Spleen (tissue), 11 donors: ENCODE measurements around the gene MAST2. TPM values are rescaled to one million over a fixed set of nuclear protein-coding genes. Genes with fewer than 3 reads are reported as not detected.
"Not testable (repeated sequence)": the region's sequence is repeated elsewhere in the genome, so short reads cannot be mapped to it uniquely, and the experiment has no call there.

Experiments used
- DNase-seq: peaks from one replicate; pipeline ENCODE4 v3.0.0-alpha.2; 2020
- H3K27ac ChIP-seq, 8 donors: fragments of 200-600 bp; sonication (generic) in 7 of 8; 1 replicate in 4 of 8; 2 replicates in 4 of 8; pipeline versions ENCODE4 v1.5.0 to v1.8.0; 2016 to 2021; ENCODE audit warnings: inconsistent platforms in 4 of 8, mild to moderate bottlenecking in 4 of 8, moderate library complexity in 1 of 8
- H3K27me3 ChIP-seq, 7 donors: fragments of 200-600 bp; sonication (generic) in 6 of 7; replicated peaks in 1 of 7; 1 replicate in 4 of 7; 2 replicates in 3 of 7; pipeline versions ENCODE4 v1.5.0 to v1.8.0; 2016 to 2021; ENCODE audit warnings: inconsistent platforms in 3 of 7, mild to moderate bottlenecking in 1 of 7
- H3K36me3 ChIP-seq, 6 donors: fragments of 200-600 bp; sonication (generic) in 5 of 6; 1 replicate in 4 of 6; 2 replicates in 2 of 6; pipeline versions ENCODE4 v1.5.0 to v1.8.0; 2016 to 2021; ENCODE audit warnings: inconsistent platforms in 2 of 6
- H3K4me1 ChIP-seq, 6 donors: fragments of 200-600 bp; sonication (generic) in 5 of 6; 1 replicate in 3 of 6; 2 replicates in 3 of 6; pipeline versions ENCODE4 v1.5.0 to v1.8.0; 2016 to 2021; ENCODE audit warnings: inconsistent platforms in 3 of 6
- H3K4me3 ChIP-seq, 8 donors: fragments of 200-600 bp; sonication (generic) in 7 of 8; 1 replicate in 4 of 8; 2 replicates in 4 of 8; pipeline versions ENCODE4 v1.5.0 to v1.8.0; 2016 to 2021; ENCODE audit warnings: inconsistent platforms in 4 of 8, mild to moderate bottlenecking in 4 of 8, moderate library complexity in 2 of 8
- H3K9me3 ChIP-seq, 8 donors: fragments of 200-600 bp; sonication (generic) in 7 of 8; 1 replicate in 4 of 8; 2 replicates in 4 of 8; pipeline versions ENCODE4 v1.5.0 to v1.8.0; 2016 to 2021; ENCODE audit warnings: inconsistent platforms in 4 of 8
- POLR2A ChIP-seq, 3 donors: fragments of 450-650 bp; IDR thresholded peaks; one replicate each; pipeline ENCODE4 v1.5.1; 2017; ENCODE audit warnings: antibody characterized with exemption in 3 of 3, mild to moderate bottlenecking in 1 of 3
- POLR2AphosphoS5 ChIP-seq, 3 donors: sonication (generic); formaldehyde crosslinking; IDR thresholded peaks; one replicate each; pipeline ENCODE4 v1.5.1; 2017; ENCODE audit warnings: antibody characterized with exemption in 3 of 3
- WGBS, 5 donors: extraction: QIAGEN DNeasy Blood & Tissue Kit in 3 of 5; methylation state at CpG; one replicate each; pipeline versions ENCODE4 v1.1.5 to v1.1.7; 2013 to 2018; 5-methylcytosine and 5-hydroxymethylcytosine counted together
- intact Hi-C: fragments of 100-400 bp; cut with DNase I; formaldehyde crosslinking; loops from one replicate; pipeline ENCODE4 v1.15.0; 2023; ENCODE audit warnings: low total_unique reads
- polyA plus RNA-seq, 3 donors: library from polyadenylated mRNA; stranded (reverse); fragments of 200-250 nt; gene quantifications; one replicate each; pipeline ENCODE4 v1.2.1, GENCODE V29; 2013
- total RNA-seq, 7 donors: library from RNA; depleted of rRNA in 3 of 7; stranded (reverse); fragments of >200 nt in 3 of 7; fragmentation: NEBNext Ultra II Directional in 4 of 7; extraction: Animal tissue kit (Norgen Biotek cat#: 25700) in 4 of 7; gene quantifications; one replicate each; pipeline versions ENCODE4 v1.1.0 to v1.2.1, GENCODE V29; 2016 to 2021
- TF ChIP-seq, protein P1 (sequence below), 11 experiments: fragments of 200-600 bp in 7 of 11; fragments of 450-650 bp in 4 of 11; sonication (generic) in 4 of 11; IDR thresholded peaks in 8 of 11; conservative IDR thresholded peaks in 3 of 11; 1 replicate in 7 of 11; 2 replicates in 4 of 11; pipeline versions ENCODE4 v1.4.0 to v1.8.0; 2016 to 2021; ENCODE audit warnings: antibody characterized with exemption in 11 of 11, inconsistent platforms in 4 of 11, mild to moderate bottlenecking in 1 of 11
- donor health status: healthy with polysubstance abuse.
- donor health status: DM: no; HTN: no; CAD: no; lungs with moderate emphysema.
- donor health status: DM: no; HTN: no; CAD: no.
- donor health status: Bipolar disorder and iron deficiency.
- donor health status: healthy.
- donor health status: DM: no; HTN: no; CAD: no.
- donor health status: DM: yes; HTN: yes; CAD: no.

The MAST2 gene
- total and polyA plus RNA-seq, 10 donors, result 3.6 to 19.4 (median 12.9) TPM

GRCh38 chr1:45857101-45857700, 53.8 kb downstream of the MAST2 start:
- Histone ChIP-seq H3K4me1 (no peaks in the 10 kb centered on the region), H3K4me3 (no peak overlapping the region), H3K27me3 (no peaks in the 10 kb centered on the region), H3K36me3 (no peaks in the 10 kb centered on the region), H3K9me3 (no peaks in the 10 kb centered on the region), H3K27ac (no peak overlapping the region)
- TF ChIP-seq POLR2A (IDR thresholded peaks at IDR 0.05) (no peak), POLR2AphosphoS5 (IDR thresholded peaks at IDR 0.05) (no peak)
- TF ChIP-seq, protein P1, sequence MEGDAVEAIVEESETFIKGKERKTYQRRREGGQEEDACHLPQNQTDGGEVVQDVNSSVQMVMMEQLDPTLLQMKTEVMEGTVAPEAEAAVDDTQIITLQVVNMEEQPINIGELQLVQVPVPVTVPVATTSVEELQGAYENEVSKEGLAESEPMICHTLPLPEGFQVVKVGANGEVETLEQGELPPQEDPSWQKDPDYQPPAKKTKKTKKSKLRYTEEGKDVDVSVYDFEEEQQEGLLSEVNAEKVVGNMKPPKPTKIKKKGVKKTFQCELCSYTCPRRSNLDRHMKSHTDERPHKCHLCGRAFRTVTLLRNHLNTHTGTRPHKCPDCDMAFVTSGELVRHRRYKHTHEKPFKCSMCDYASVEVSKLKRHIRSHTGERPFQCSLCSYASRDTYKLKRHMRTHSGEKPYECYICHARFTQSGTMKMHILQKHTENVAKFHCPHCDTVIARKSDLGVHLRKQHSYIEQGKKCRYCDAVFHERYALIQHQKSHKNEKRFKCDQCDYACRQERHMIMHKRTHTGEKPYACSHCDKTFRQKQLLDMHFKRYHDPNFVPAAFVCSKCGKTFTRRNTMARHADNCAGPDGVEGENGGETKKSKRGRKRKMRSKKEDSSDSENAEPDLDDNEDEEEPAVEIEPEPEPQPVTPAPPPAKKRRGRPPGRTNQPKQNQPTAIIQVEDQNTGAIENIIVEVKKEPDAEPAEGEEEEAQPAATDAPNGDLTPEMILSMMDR (IDR thresholded peaks at IDR 0.05 in 8 of 11, conservative IDR thresholded peaks at IDR 0.05 in 3 of 11), result no peak
- intact Hi-C loops, result no loop called here
- no peak for DNase-seq

DNA sequence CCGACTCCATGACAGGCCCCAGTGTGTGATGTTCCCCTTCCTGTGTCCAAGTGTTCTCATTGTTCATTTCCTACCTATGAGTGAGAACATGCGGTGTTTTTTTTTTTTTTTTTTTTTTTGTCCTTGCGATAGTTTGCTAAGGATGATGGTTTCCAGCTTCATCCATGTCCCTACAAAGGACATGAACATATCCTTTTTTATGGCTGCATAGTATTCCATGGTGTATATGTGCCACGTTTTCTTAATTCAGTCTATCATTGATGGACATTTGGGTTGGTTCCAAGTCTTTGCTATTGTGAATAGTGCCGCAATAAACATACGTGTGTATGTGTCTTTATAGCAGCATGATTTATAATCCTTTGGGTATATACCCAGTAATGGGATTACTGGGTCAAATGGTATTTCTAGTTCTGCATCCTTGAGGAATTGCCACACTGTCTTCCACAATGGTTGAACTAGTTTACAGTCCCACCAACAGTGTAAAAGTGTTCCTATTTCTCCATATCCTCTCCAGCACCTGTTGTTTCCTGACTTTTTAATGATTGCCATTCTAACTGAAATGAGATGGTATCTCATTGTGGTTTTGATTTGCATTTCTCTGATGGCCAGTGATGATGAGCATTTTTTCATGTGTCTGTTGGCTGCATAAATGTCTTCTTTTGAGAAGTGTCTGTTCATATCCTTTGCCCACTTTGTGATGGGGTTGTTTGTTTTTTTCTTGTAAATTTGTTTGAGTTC, 54.5 kb downstream of the MAST2 start:
- intact Hi-C loops, H3K4me3 ChIP-seq, H3K9me3 ChIP-seq, H3K27ac ChIP-seq, H3K36me3 ChIP-seq, H3K4me1 ChIP-seq, DNase-seq, H3K27me3 ChIP-seq: not testable (repeated sequence)
- WGBS, 5 donors, result 96 to 100% (median 98%) methylated on average over 4 to 6 of the region's 6 CpGs

GRCh38 chr1:45859221-45859620, 55.8 kb downstream of the MAST2 start:
- Histone ChIP-seq H3K9me3 (no peaks in the 10 kb centered on the region), H3K4me3 (no peak overlapping the region), H3K4me1 (peaks cover 0 to 7% (median 0%) of the 10 kb centered on the region in 6 donors), H3K27me3 (no peaks in the 10 kb centered on the region), H3K36me3 (no peaks in the 10 kb centered on the region), H3K27ac (no peak overlapping the region)
- intact Hi-C loops, result no loop called here
- no peak for TF ChIP-seq POLR2A (IDR thresholded peaks at IDR 0.05)
- no peak for TF ChIP-seq POLR2AphosphoS5 (IDR thresholded peaks at IDR 0.05)
- TF ChIP-seq, protein P1 (IDR thresholded peaks at IDR 0.05 in 8 of 11, conservative IDR thresholded peaks at IDR 0.05 in 3 of 11), result no peak
- 93 to 100% (median 98%) methylated on average over 3 of the region's 3 CpGs for WGBS, 5 donors
- DNase-seq, result no peak

GRCh38 chr1:45862008-45862407, 58.6 kb downstream of the MAST2 start:
- Histone ChIP-seq H3K9me3 (no peaks in the 10 kb centered on the region), H3K36me3 (no peaks in the 10 kb centered on the region), H3K4me1 (peaks cover 0 to 7% (median 0%) of the 10 kb centered on the region in 6 donors), H3K27ac (no peak overlapping the region), H3K27me3 (no peaks in the 10 kb centered on the region), H3K4me3 (no peak overlapping the region)
- no peak for TF ChIP-seq POLR2A (IDR thresholded peaks at IDR 0.05)
- TF ChIP-seq POLR2AphosphoS5 (IDR thresholded peaks at IDR 0.05), result no peak
- TF ChIP-seq, protein P1 (IDR thresholded peaks at IDR 0.05 in 8 of 11, conservative IDR thresholded peaks at IDR 0.05 in 3 of 11), result no peak
- intact Hi-C loops, result no loop called here
- no peak for DNase-seq
